Measurements from ENCODE around the gene CREB5.

Gene CREB5

DNA sequence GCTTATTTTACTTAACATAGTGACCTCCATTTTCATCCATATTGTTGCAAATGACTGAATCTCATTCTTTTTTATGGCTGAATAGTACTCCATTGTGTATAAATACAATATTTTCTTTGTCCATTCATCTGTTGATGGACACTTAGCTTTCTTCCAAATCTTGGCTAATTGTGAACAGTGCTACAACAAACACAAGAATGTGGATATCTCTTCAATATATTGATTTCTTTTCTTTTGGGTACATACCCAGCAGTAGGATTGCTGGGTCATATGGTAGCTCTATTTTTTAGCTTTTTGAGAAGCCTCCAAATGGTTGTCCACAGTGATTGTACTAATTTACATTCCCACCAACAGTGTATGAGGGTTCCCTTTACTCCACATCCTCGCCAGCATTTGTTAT lies 58.0 kb downstream of the CREB5 start:
- Histone ChIP-seq H3K27ac (no peak overlapping the region), H3K4me2 (no peak overlapping the region), H3K4me1 (ENCODE audit: low read depth, poor library complexity, severe bottlenecking) (no peaks in the 10 kb centered on the region), H3K27me3 (ENCODE audit: insufficient read depth, low read depth) (no peaks in the 10 kb centered on the region), H3K79me2 (ENCODE audit: insufficient read depth, low read depth) (no peaks in the 10 kb centered on the region), H3K9ac (no peak overlapping the region), H3K4me3 (IDR thresholded peaks at IDR 0.05; ENCODE audit: insufficient read depth, low read depth, low read length) (no peak overlapping the region), H4K20me1 (ENCODE audit: insufficient read depth) (no peaks in the 10 kb centered on the region), H3K36me3 (ENCODE audit: insufficient read depth) (no peaks in the 10 kb centered on the region), H2AFZ (ENCODE audit: low read depth) (no peak overlapping the region)
- TF ChIP-seq CTCF (conservative IDR thresholded peaks at IDR 0.05; ENCODE audit: low read depth, low read length): no peak

GRCh38 chr7:28472332-28472731 lies 60.0 kb downstream of the CREB5 start:
- Histone ChIP-seq H3K36me3 (ENCODE audit: insufficient read depth) (no peaks in the 10 kb centered on the region), H3K4me3 (IDR thresholded peaks at IDR 0.05; ENCODE audit: insufficient read depth, low read depth, low read length) (no peak overlapping the region), H3K79me2 (ENCODE audit: insufficient read depth, low read depth) (no peaks in the 10 kb centered on the region), H4K20me1 (ENCODE audit: insufficient read depth) (no peaks in the 10 kb centered on the region), H3K27me3 (ENCODE audit: insufficient read depth, low read depth) (no peaks in the 10 kb centered on the region), H3K27ac (no peak overlapping the region), H2AFZ (ENCODE audit: low read depth) (no peak overlapping the region), H3K4me2 (no peak overlapping the region), H3K9ac (no peak overlapping the region), H3K4me1 (ENCODE audit: low read depth, poor library complexity, severe bottlenecking) (no peaks in the 10 kb centered on the region)
- TF ChIP-seq CTCF (conservative IDR thresholded peaks at IDR 0.05; ENCODE audit: low read depth, low read length): no peak

- Histone ChIP-seq H3K27ac (no peak overlapping the region), H3K79me2 (ENCODE audit: insufficient read depth, low read depth) (no peaks in the 10 kb centered on the region), H3K4me3 (IDR thresholded peaks at IDR 0.05; ENCODE audit: insufficient read depth, low read depth, low read length) (no peak overlapping the region), H3K4me1 (ENCODE audit: low read depth, poor library complexity, severe bottlenecking) (no peaks in the 10 kb centered on the region), H3K4me2 (no peak overlapping the region), H3K36me3 (ENCODE audit: insufficient read depth) (no peaks in the 10 kb centered on the region), H3K27me3 (ENCODE audit: insufficient read depth, low read depth) (no peaks in the 10 kb centered on the region), H2AFZ (ENCODE audit: low read depth) (no peak overlapping the region), H4K20me1 (ENCODE audit: insufficient read depth) (no peaks in the 10 kb centered on the region), H3K9ac (no peak overlapping the region)
- no peak for TF ChIP-seq CTCF (conservative IDR thresholded peaks at IDR 0.05; ENCODE audit: low read depth, low read length)
These were observed 61.4 kb downstream of the CREB5 start for GRCh38 chr7:28473571-28474281.

DNA sequence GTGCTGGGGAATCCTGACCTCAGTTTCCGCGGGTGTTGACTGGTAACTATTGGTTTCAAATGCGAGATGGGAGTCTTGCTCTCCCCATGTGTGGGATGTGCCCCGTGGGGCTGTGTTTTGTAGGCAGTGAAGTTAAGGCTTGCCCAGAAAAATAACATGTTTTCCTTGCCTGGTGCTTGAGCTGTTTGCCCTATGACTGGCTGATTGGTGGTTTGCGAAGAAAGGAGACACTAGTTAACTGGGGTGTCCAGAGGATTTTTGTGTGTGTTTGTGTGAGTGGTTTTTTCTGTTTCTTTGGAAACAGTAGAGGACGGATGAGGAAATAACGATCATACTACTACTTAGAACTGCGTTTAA lies 61.9 kb downstream of the CREB5 start:
- no peaks in the 10 kb centered on the region for H4K20me1 ChIP-seq (ENCODE audit: insufficient read depth)
- H3K27ac ChIP-seq: no peak overlapping the region
- no peak for TF ChIP-seq CTCF (conservative IDR thresholded peaks at IDR 0.05; ENCODE audit: low read depth, low read length)
- no peaks in the 10 kb centered on the region for H3K27me3 ChIP-seq (ENCODE audit: insufficient read depth, low read depth)
- H3K4me3 ChIP-seq (IDR thresholded peaks at IDR 0.05; ENCODE audit: insufficient read depth, low read depth, low read length): no peak overlapping the region
- no peak overlapping the region for H3K4me2 ChIP-seq
- no peaks in the 10 kb centered on the region for H3K36me3 ChIP-seq (ENCODE audit: insufficient read depth)
- no peaks in the 10 kb centered on the region for H3K4me1 ChIP-seq (ENCODE audit: low read depth, poor library complexity, severe bottlenecking)
- no peak overlapping the region for H2AFZ ChIP-seq (ENCODE audit: low read depth)
- no peak overlapping the region for H3K9ac ChIP-seq
- no peaks in the 10 kb centered on the region for H3K79me2 ChIP-seq (ENCODE audit: insufficient read depth, low read depth)
